Liver (tissue), 9 donors: ENCODE data around the gene ZNF232. TPM values are rescaled to one million over a fixed set of nuclear protein-coding genes. Genes with fewer than 3 reads are reported as not detected.

Experiments used
- DNase-seq: peaks from one replicate; pipeline ENCODE4 v3.0.0-alpha.2; 2017; ENCODE audit warnings: low spot score
- H3K27ac ChIP-seq, 2 donors: one replicate each; pipeline ENCODE4 v1.7.0; 2013; ENCODE audit warnings: inconsistent platforms in 2 of 2, low read length in 2 of 2, control low read depth in 1 of 2, low read depth in 1 of 2, mild to moderate bottlenecking in 1 of 2
- H3K27me3 ChIP-seq, 4 donors: one replicate each; pipeline versions ENCODE4 v1.6.1 to v1.7.0; 2013; ENCODE audit warnings: low read length in 3 of 4, inconsistent platforms in 1 of 4, mild to moderate bottlenecking in 1 of 4, moderate library complexity in 1 of 4; ENCODE audit not compliant: control insufficient read depth in 4 of 4, insufficient read depth in 4 of 4
- H3K36me3 ChIP-seq, 4 donors: one replicate each; pipeline versions ENCODE4 v1.6.1 to v1.7.0; 2013; ENCODE audit warnings: low read length in 3 of 4, mild to moderate bottlenecking in 3 of 4, low read depth in 1 of 4, moderate library complexity in 1 of 4; ENCODE audit not compliant: control insufficient read depth in 4 of 4, insufficient read depth in 3 of 4
- H3K4me1 ChIP-seq, 4 donors: one replicate each; pipeline versions ENCODE4 v1.6.1 to v1.7.0; 2013; ENCODE audit warnings: low read length in 3 of 4, mild to moderate bottlenecking in 3 of 4, moderate library complexity in 1 of 4; ENCODE audit not compliant: control insufficient read depth in 4 of 4, insufficient read depth in 4 of 4
- H3K4me3 ChIP-seq, 3 donors: one replicate each; pipeline versions ENCODE4 v1.6.1 to v1.7.0; 2013; ENCODE audit warnings: low read length in 3 of 3, control low read depth in 1 of 3, low read depth in 1 of 3, mild to moderate bottlenecking in 1 of 3
- H3K9ac ChIP-seq, 2 donors: one replicate each; pipeline ENCODE4 v1.7.0; 2013; ENCODE audit warnings: low read length in 2 of 2, mild to moderate bottlenecking in 2 of 2, moderate library complexity in 2 of 2, control low read depth in 1 of 2, low read depth in 1 of 2
- H3K9me3 ChIP-seq, 4 donors: one replicate each; pipeline versions ENCODE4 v1.6.1 to v1.7.0; 2013; ENCODE audit warnings: low read length in 3 of 4; ENCODE audit not compliant: control insufficient read depth in 4 of 4
- ATF3 ChIP-seq: IDR thresholded peaks from 2 replicates; pipeline ENCODE4 v1.6.1; 2016; ENCODE audit warnings: antibody characterized with exemption
- EGR1 ChIP-seq, 2 donors: IDR thresholded peaks; 2 replicates each; pipeline ENCODE4 v1.6.1; 2016 to 2018; ENCODE audit warnings: antibody characterized with exemption in 2 of 2, low read depth in 2 of 2
- FOXA1 ChIP-seq: IDR thresholded peaks from 2 replicates; pipeline ENCODE4 v1.6.1; 2016; ENCODE audit warnings: antibody characterized with exemption
- FOXA2 ChIP-seq: IDR thresholded peaks from 2 replicates; pipeline ENCODE4 v1.6.1; 2016; ENCODE audit warnings: antibody characterized with exemption
- GABPA ChIP-seq, 2 donors: IDR thresholded peaks in 1 of 2; conservative IDR thresholded peaks in 1 of 2; 2 replicates each; pipeline ENCODE4 v1.6.1; 2016; ENCODE audit warnings: antibody characterized with exemption in 2 of 2, mild to moderate bottlenecking in 1 of 2, moderate library complexity in 1 of 2
- HNF4A ChIP-seq, 2 donors: conservative IDR thresholded peaks; 2 replicates each; pipeline ENCODE4 v1.6.1; 2016; ENCODE audit warnings: antibody characterized with exemption in 2 of 2, mild to moderate bottlenecking in 2 of 2
- HNF4G ChIP-seq: IDR thresholded peaks from 2 replicates; pipeline ENCODE4 v1.6.1; 2016; ENCODE audit warnings: antibody characterized with exemption
- NR2F2 ChIP-seq: IDR thresholded peaks from 2 replicates; pipeline ENCODE4 v1.6.1; 2016; ENCODE audit warnings: antibody characterized with exemption
- TAF1 ChIP-seq: conservative IDR thresholded peaks from 2 replicates; pipeline ENCODE4 v1.6.1; 2016; ENCODE audit warnings: antibody characterized with exemption, mild to moderate bottlenecking
- ZBTB33 ChIP-seq: IDR thresholded peaks from 2 replicates; pipeline ENCODE4 v1.6.1; 2016; ENCODE audit warnings: antibody characterized with exemption
- WGBS: extraction: QIAGEN DNeasy Blood & Tissue Kit; methylation state at CpG from one replicate; pipeline ENCODE4 v1.1.7; 2013; 5-methylcytosine and 5-hydroxymethylcytosine counted together
- polyA plus RNA-seq, 2 donors: library from polyadenylated mRNA; stranded (reverse) in 1 of 2; unstranded in 1 of 2; fragments of 200-250 nt in 1 of 2; fragments of >200 nt in 1 of 2; fragmentation: Nextera tagmentation in 1 of 2; extraction: Ambion mirVana in 1 of 2; gene quantifications; one replicate each; pipeline versions ENCODE4 v1.2.1 to v1.2.3, GENCODE V29; 2013 to 2015
- total RNA-seq, 2 donors: library from RNA; depleted of rRNA; stranded (reverse); fragments of >200 nt; gene quantifications; one replicate each; pipeline ENCODE4 v1.2.3, GENCODE V29; 2014
- donor health status: healthy.
- donor health status: healthy.
- donor health status: healthy.
- donor health status: healthy.
- donor health status: healthy.

The ZNF232 gene
- total and polyA plus RNA-seq, 4 donors: 2.5 to 4.0 (median 3.0) TPM

- no peak for TF ChIP-seq EGR1 (IDR thresholded peaks at IDR 0.05; ENCODE audit: low read depth in 2 of 2)
- TF ChIP-seq NR2F2: no peak
- H3K27me3 ChIP-seq: peaks cover 0 to 2% (median 0%) of the 10 kb centered on the region in 4 donors
Measured at GRCh38 chr17:5118219-5118618, 6.5 kb upstream of the ZNF232 start.

GRCh38 chr17:5115673-5116651, 4.3 kb upstream of the ZNF232 start, which contains the start of gene USP6:
Gene USP6 (plus strand): TSS chr17:5116032. CDS start chr17:5130368, 14,336 bp downstream.
- H3K36me3 ChIP-seq: no peaks in the 10 kb centered on the region
- TF ChIP-seq EGR1 (IDR thresholded peaks at IDR 0.05; ENCODE audit: low read depth in 2 of 2): no peak
- no peak within 1 kb of the TSS for H3K9ac ChIP-seq
- H3K27me3 ChIP-seq: peaks cover 0 to 2% (median 0%) of the 10 kb centered on the region in 4 donors
- peaks cover 0 to 10% (median 4%) of the 10 kb centered on the region in 4 donors for H3K9me3 ChIP-seq
- peaks cover 1 to 5% (median 3%) of the 10 kb centered on the region in 4 donors for H3K4me1 ChIP-seq
- WGBS: 27% methylated on average over 87 of the region's 87 CpGs
- H3K27ac ChIP-seq: no peak within 1 kb of the TSS
- no peak for DNase-seq
- H3K4me3 ChIP-seq: no peak within 1 kb of the TSS

More at GRCh38 chr17:5118219-5118618, 6.5 kb upstream of the ZNF232 start:
- no peak overlapping the region for H3K27ac ChIP-seq
- H3K36me3 ChIP-seq: no peaks in the 10 kb centered on the region
- H3K9ac ChIP-seq: no peak overlapping the region
- H3K4me1 ChIP-seq: peaks cover 0 to 6% (median 4%) of the 10 kb centered on the region in 4 donors
- no peak for DNase-seq
- WGBS: 86% methylated on average over 6 of the region's 6 CpGs
- H3K4me3 ChIP-seq: no peak overlapping the region
- peaks cover 0 to 10% (median 4%) of the 10 kb centered on the region in 4 donors for H3K9me3 ChIP-seq

- peaks cover 1 to 11% (median 7%) of the 10 kb centered on the region in 4 donors for H3K4me1 ChIP-seq
- H3K9me3 ChIP-seq: peaks cover 4 to 11% (median 9%) of the 10 kb centered on the region in 4 donors
- no peak for DNase-seq
- no peak overlapping the region for H3K27ac ChIP-seq
- peak overlapping the region; percentile 52 to 81 for H3K9ac ChIP-seq
- no peak for TF ChIP-seq FOXA1
- TF ChIP-seq NR2F2: no peak
- no peak for TF ChIP-seq ZBTB33
- TF ChIP-seq ATF3: no peak
- H3K36me3 ChIP-seq: peaks cover 5 to 28% (median 22%) of the 10 kb centered on the region in 4 donors
- H3K27me3 ChIP-seq: no peaks in the 10 kb centered on the region
- WGBS: 41% methylated on average over 8 of the region's 8 CpGs
- peak overlapping the region; percentile 88 to 94 (median 93) for H3K4me3 ChIP-seq
Measured at GRCh38 chr17:5110816-5111215, 862 bp downstream of the ZNF232 start.

- peaks cover 0 to 5% (median 5%) of the 10 kb centered on the region in 4 donors for H3K36me3 ChIP-seq
- DNase-seq: no peak
Measured at GRCh38 chr17:5100832-5101231, 10.8 kb downstream of the ZNF232 start.

More at GRCh38 chr17:5100832-5101231, 10.8 kb downstream of the ZNF232 start:
- Histone ChIP-seq H3K9me3 (peaks cover 8 to 31% (median 21%) of the 10 kb centered on the region in 4 donors), H3K4me3 (no peak overlapping the region), H3K27ac (no peak overlapping the region), H3K27me3 (peaks cover 0 to 5% (median 0%) of the 10 kb centered on the region in 4 donors), H3K4me1 (no peaks in the 10 kb centered on the region), H3K9ac (no peak overlapping the region)
- WGBS: 78% methylated on average over 6 of the region's 6 CpGs
- no peak for TF ChIP-seq EGR1 (IDR thresholded peaks at IDR 0.05; ENCODE audit: low read depth in 2 of 2)
- TF ChIP-seq FOXA2: no peak
- TF ChIP-seq HNF4G: no peak
- no peak for TF ChIP-seq HNF4A (conservative IDR thresholded peaks at IDR 0.05)
- TF ChIP-seq TAF1: no peak
- no peak for TF ChIP-seq GABPA (IDR thresholded peaks at IDR 0.05 in 1 of 2, conservative IDR thresholded peaks at IDR 0.05 in 1 of 2)
- TF ChIP-seq ATF3: no peak
